HG02571 (cell line): ENCODE data around the gene TPM4.
"Not testable (repeated sequence)": the region's sequence is repeated elsewhere in the genome, so short reads cannot be mapped to it uniquely, and the experiment has no call there.

Experiments used
- ATAC-seq: cut with Tn5 transposase; IDR thresholded peaks from one replicate; pipeline ENCODE4 v1.9.1; 2021; ENCODE audit warnings: mild to moderate bottlenecking, moderate library complexity; ENCODE audit not compliant: unreplicated experiment

Gene TPM4

DNA sequence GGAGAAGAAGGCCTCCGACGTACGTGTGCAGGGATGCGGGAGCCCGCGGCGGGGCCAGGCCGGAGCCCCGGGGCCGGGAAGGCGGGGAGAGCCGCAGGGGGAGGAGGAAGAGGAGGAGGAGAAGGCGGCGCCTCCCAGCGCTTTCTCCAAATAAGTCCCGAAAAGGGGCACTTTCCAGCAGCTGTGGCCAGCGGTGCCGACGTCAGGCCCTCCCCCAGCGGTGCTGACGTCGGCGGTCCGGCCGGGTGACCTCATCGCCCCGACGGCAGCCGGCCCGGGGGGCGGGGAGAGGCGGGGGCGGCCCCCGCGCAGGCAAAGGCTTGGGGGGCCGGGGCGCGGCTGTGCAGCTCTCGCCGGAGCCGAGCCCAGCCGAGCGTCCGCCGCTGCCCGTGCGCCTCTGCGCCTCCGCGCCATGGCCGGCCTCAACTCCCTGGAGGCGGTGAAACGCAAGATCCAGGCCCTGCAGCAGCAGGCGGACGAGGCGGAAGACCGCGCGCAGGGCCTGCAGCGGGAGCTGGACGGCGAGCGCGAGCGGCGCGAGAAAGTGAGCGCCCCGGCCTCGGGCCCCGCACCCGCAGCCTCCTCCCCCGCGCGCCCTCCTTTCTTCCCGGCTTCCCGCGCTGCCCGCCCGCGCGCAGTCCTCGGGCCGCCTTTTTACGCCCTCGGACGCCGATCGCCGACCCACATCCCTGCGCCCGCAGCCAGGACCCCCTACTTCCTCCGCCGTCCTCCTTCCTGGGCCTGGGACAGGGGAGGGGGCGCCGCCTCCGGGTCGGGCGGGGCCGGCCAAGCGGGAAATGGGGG is at the start of gene TPM4:
Gene TPM4, plus strand, starts transcription at position 342 of the 804 bp plus-strand sequence. Its CDS starts 71 bp downstream, at position 413.
- ATAC-seq, result no peak

DNA sequence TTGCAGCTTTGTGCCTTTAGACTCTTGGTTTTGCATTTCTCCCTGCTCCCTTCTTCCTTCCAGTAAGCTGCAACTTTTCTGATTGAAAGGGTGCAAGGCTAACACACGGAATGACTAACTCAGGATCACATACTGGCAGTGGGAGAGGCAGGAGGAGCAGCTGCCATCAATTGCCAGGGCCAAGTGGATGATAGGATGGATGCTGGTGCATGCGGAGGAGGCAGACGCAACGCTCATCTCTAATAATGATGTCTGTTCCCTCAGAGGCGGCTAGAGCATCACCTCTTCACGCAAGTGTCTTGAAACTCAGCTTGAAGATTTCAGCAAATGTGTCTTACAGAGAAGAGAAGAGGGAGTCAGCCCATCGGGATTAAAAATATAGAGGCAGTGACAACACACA is 49.5 kb upstream of the TPM4 start:
- ATAC-seq, result no peak

DNA sequence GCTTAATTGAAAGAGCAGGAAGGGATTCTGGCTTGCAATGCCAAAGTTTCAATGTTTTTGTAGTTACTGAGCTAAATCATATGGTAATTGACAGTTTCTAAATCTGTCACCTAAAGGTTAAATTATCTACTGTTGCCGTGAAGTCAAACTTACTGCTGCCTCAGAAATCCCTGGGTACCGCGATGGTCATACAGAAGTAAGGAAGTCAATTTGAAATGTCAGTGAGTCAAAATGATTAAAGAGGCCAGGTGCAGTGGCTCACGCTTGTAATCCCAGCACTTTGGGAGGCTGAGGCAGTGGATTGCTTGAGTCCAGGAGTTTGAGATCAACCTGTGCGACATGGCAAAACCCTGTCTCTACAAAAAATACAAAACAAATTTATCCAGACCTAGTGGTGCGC is 48.8 kb upstream of the TPM4 start:
- ATAC-seq, result no peak

DNA sequence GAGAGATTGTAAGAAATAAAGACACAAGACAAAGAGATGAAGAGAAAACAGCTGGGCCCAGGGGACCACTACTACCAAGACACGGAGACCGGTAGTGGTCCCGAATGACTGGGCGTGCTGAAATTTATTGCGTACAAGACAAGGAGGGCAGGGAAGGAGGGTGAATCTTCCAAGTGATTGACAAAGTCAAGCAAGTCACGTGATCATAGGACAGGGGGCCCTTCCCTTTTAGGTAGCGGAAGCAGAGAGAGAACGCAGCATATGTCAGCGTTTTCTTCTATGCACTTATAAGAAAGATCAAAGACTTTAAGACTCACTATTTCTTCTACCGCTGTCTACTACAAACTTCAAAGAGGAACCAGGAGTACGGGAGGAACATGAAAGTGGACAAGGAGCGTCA is 46.1 kb upstream of the TPM4 start:
- not testable (repeated sequence) for ATAC-seq

DNA sequence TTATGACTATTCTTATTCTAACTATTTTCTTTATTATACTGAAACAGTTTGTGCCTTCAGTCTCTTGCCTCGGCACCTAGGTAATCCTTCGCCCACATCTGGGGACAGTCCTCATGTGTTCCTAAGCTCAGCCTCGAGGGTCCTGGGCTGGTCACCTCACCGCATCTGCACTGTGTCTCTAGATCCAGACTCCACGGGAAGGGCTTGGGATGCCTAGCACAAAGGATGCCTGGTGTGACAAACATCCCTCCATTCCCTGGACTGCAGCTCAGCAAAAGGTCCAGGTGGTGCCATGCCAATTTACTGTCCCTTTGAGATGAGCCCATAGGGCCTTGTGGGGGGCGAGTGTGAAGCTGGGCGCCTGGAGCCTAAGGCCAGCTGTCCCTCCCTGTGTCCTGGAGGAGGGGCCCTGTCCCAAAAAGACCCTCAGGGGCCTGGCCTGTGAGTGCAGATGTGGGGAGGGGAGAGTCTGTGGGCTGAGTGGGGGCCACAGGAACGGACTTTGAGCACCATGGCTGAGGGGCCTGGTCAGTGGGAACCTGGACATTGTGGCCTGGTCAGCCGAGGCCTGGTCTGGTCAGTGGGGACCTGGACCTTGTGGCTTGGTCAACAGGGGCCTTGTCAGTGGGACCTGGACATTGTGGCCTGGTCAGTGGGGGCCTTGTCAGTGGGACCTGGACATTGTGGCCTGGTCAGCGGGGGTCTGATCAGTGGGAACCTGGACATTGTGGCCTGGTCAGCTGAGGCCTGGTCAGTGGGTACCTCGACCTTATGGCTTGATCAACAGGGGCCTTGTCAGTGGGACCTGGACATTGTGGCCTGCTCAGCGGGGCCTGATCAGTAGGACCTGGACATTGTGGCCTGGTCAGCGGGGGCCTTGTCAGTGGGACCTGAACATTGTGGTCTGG is 45.1 kb upstream of the TPM4 start:
- ATAC-seq, result no peak

DNA sequence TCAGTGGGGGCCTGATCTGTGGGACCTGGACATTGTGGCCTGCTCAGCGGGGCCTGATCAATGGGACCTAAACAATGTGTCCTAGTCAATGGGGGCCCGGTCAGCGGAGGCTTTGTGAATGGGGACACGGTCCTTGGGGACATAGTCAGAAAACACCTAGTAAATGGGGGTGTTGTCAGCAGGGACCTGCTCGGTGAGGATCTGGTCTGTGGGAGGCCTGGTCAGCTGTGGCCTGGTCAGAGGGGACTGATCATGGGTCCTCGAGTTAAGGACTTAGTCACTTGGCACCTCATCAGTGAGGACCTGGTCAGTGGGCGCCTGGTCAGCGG is 44.5 kb upstream of the TPM4 start:
- no peak for ATAC-seq

DNA sequence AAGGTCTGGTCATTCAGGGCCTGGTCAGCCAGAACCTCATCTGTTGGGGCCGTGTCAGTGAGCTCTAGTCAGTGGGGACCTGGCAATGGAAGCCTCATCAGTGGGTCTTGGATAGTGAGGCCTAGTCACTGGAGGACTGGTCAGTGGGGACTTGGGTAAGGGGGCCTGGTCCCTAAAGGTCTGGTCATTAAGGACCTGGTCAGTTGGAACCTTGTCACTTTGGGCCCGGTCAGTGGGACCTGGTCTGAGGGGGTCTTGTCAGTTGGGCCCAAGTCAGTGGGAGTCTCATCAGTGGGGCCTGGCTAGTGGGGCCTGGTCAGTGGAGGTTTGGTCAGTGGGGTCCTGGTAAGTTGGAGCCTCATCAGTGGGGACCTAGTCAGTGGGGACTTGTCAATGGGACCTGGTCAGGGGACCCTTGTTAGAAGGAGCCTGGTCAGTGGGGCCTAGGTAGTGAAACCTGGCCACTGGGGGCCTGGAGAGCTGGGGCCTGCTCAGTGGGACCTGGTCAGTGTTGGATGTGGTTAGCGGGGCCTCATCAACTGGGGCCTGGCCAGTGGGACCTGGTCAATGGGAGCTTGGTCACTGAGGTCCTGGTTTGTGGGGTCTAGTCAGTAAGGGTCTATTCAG is 43.7 kb upstream of the TPM4 start:
- no peak for ATAC-seq

DNA sequence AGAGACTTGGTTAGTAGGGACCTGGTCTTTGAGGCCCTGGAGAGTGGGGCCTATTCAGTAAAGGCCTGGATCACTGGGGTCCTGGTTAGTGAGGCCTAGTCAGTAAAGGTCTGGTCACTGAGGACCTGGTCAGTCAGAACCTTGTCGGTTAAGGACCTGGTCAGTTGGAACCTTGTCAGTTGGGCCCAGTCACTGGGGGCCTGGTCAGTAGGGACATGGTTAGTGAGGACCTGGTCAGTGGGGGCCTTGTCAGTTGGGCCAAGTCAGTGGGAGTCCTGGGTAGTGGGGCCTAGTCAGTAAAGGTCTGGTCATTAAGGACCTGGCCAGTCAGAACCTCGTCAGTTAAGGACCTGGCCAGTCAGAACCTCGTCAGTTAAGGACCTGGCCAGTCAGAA is 43.2 kb upstream of the TPM4 start:
- ATAC-seq, result no peak

DNA sequence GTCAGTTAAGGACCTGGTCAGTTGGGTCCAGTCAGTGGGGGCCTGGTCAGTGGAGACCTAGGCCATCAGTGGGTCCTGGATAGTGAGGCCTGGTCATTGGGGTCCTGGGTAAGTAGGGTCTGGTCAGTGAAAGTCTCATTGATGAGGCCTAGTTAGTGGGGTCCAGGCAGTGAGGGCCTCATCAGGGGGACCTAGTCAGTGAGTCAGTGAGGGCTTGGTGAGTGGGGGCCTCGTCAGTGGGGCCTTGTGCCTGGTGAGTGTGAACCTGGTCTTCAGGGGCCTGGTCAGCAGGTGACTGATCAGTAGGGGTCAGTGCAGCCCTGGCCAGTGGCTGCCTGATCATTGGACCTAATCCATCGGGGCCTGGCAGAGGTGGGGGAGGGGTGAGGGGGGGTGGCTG is 42.6 kb upstream of the TPM4 start:
- no peak for ATAC-seq

DNA sequence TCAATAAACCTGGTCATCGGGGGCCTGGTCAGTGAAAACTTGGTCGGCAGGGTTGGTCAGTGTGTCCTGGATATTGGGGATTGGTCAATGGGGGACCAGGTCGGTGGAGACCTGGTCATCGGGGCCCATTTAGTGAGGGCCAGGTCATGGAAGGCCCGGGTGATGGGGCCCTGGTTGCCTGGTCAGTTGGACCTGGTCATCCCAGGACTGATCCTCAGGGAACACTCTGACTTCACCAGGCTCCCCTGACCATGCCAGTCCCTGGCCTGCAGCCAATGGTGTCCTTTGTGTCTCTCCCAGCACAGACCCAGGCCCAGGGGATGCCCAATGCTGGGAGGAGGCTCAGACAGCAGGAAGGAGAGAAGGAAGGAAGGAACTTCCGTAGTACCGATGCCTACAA is 42.1 kb upstream of the TPM4 start:
- no peak for ATAC-seq

DNA sequence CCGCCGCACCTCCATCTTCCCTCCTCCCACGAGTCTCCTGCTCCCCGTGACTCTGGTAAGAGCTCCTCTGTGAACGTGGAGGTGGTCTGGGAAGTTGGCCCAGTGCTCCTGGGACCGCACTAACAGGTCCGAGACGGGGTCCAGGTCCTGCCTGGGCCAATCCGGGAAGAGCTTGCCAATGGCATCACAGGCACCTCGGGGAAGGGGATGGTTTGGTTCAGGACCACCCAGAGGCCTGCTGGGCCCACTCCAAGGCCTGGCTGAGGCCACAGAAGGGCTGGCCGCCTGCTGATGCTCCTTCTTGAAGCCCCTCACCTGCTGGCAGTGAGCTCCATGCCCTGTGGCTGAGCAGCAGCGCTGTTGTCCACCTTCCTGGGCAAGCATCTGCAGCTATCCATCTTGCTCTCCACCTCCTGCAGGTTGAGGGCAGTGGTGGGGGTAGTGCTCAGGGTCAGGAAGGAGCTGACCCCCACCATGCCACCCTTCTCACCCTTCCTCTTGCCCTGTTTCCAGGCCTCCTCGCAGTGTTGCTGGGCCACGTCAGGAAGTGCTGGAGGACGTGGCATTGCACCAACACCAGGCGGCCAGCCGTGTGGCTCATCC is 41.2 kb upstream of the TPM4 start:
- no peak for ATAC-seq

DNA sequence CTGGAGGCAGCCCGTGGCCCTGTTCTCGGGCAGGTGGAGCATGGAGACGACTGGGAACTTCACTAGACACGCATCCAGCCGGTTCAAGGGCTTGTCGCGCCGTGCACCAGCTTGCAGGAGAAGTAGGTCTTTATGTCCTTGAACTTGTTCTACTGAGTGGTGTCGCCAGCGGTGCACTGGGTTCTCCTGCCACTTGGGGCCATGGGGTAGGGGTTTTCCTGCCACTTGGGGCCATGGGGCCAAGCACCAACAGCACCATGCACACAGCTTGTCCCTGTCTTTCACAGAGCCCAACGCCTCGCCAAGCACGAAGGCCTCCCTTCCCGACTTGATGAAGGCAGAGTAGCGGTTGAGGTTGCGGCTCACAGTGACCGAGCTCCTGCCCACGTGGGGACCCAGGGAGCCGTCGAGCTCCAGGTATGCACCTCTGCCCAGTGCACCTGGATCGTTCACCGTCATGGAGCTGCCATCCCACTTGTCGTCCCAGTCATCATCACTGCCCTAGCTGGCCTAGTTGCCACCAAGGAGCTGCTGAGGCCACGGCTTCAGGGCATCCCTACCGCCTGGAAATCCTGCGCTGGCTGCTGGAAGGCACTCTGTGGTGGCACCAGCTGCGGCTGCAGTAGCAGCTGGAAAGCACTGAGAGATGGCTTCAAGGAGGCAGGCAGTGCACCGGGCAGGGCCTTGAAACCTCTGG is 40.5 kb upstream of the TPM4 start:
- no peak for ATAC-seq

DNA sequence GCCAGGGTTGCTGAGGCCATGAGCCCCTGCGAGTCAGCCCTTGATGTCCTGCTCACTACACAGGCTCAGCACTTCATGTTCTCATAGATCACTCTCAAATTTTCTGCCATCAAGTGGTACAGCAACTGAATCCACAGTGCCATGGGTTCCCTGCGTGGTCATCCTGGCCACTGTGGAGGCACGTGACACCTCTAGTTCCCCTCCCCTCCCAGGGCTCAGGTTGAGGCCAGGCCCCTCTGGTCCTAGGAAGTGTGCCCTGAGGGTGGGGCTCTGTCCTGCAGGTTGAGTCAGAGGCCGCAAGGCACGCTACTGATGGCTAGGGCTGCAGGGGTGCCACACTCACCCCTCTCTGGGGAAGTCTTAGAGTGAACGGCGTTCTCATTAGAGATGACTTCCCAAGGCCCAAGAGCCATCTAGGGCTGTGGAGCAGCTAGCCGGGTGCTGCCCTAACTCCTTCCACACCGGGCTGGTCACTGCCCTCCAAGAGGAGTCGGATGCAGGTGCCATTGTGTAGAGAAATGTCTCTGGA is 39.8 kb upstream of the TPM4 start:
- ATAC-seq, result no peak

DNA sequence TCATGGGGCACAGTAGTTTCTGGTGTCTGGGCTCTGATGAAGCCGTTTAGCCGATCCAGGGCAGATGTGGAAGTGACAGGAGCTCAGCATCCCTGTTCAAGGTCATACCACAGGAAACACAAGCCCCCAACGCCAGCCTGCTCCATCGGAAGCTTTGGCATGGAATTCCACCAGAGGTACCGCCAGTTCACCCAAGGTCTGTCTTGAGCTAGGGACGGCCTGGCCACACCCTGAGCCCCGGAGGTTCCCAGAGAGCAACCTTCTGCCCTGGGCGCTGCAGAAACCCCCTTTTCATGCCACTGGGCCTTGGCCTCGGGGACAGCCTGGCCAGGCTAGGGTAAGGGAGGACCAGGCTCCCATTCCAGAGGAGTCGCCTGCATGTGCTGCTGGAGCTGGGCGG is 39.4 kb upstream of the TPM4 start:
- no peak for ATAC-seq

DNA sequence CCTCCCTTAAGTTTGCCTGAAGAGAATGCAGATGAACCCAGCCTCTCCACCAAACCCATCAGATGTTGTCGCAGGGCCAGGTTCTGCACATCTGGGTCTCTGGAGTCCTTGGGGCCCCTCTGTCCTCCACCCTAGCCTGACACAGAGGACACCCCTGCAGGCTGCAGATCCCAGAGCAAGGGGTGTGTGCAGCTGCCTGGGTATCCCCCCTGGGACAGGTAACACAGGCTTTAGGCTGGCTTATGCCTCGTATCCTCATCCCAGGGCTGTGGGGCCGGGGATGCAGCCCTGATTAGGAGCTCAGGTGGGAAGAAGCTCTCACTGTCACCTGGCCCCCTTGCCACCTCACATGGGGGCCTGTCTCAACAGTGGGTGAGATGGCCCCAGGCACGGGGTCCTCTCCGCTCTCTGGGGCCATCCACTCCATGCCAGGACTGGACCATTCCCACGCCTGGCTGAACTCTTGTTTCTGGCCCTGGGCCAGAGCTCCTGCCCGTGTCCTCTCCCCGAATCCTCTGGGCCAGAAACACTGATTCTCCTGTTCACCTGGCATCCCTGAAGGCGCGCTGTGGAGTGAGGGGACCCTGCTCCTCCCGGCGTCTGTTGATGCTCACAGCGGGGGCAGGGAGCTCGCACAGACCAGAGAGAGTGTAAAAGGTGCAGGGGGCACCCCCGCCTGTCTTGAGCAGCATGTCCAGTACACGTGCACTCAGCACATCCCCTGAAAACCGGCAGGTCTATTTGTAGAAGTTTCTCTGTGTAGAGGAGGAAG is 38.7 kb upstream of the TPM4 start:
- no peak for ATAC-seq

DNA sequence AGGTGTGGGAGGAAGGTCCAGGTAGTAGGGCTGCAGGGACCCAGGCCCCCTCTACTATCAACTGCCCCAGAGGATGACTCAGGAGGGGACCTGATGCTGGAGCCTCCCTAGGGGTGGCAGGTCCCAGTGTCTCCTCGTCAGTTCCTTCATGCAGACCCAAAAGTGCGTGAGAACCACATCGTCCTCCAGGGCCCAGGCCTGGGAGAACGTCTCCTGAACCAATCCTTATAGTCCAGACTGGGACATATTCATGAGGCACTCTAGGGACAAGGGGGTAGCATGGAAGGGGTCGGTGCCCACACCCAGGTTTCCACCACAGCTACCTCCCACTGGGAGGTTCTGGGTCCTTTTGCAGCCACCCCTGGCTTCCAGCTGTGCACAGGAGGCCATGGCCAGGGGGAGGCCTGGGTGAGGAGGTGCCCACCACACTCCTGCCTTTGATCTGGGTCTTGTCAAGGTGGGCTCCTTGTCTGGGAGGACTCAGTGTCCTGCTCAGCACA is 38.0 kb upstream of the TPM4 start:
- no peak for ATAC-seq

DNA sequence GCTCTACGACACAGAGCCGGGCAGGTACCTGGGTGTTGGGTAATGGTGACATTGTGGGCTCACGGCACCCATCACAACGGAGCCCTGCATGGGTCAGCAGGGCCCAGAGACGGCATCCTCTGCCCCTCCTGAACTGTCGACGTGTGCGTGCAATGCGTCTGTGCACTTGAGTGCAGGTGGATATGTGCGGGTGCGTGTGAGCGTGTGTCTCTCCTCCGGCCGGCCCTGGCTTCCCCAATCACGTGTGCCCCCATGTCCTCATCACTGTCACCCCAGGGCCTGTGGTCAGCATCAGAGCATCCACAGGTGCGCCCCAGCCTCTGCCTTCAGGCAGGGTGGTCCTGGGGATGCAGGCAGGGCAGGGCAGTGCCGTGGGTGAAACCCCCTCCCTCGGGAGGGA is 37.2 kb upstream of the TPM4 start:
- ATAC-seq, result no peak

DNA sequence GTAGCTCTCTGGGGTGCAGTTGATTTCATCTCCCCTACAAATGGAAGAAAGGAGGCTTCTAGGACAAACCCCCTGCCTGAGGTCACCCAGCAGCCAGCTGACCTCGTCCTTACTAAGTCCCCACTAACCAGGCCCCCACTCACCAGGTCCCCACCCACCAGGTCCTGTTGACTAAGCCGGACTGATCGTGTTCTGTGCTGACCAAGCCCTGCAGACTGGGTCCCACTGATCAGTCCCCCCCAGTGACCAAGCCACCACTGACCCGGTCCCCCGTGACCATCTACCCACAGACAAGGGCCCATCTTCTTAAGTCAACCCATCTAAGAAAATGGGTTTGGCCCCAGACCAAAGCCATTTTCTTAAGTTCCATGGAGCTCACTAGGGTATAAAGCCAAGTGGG is 36.8 kb upstream of the TPM4 start:
- ATAC-seq, result no peak

DNA sequence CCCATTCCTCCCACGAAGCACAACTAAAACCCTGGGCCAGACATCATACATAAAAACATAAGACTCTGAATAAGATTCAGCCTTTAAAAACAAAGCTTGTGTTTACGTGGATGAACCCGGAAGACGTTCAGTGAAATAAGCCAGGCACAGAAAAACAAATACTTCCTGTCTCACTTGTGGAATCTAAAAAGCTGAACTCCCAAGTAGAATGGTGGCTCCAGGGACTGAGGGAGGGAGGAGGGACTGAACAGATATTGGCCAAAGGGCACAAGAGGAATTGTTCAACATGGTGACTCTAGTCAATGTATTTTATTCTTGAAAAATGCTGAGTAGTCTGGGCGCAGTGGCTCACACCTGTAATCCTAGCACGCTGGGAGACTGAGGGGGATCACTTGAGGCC is 35.7 kb upstream of the TPM4 start:
- no peak for ATAC-seq
